Epithelial cell of esophagus (primary cell): ENCODE measurements around the gene TMPRSS9.

ENCODE experiments used
- DNase-seq: peaks from one replicate; pipeline ENCODE4 v3.0.0; 2010; ENCODE audit warnings: low read depth
- H3K4me3 ChIP-seq: 2 replicates; pipeline ENCODE4 v1.5.1; 2011; ENCODE audit warnings: mild to moderate bottlenecking, low read length, control low read depth
- TF ChIP-seq, protein P1 (sequence below): IDR thresholded peaks from 2 replicates; pipeline ENCODE4 v1.5.1; 2011; ENCODE audit warnings: low read depth, mild to moderate bottlenecking, low read length, control low read depth, inconsistent platforms; ENCODE audit not compliant: insufficient read depth; ENCODE audit errors: missing control alignments

The TMPRSS9 gene

DNA sequence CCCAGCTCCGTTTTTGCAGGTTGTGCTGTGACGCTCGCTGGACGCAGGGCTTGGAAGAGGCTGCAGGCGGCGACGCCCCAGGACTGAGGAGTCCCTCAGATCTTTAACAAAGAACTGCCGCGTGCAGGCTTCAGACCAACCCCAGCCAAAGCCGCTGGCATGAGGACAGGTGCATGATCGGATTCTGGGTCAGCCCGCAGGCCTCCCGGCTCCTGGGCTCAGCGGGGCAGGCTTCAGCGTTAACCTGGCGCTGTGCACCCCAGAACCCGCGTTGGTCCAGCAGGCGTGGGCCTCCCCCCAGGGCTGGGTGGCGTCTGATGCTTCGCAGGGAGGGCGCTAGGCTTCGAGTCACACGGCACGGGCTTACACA, 68.2 kb downstream of the TMPRSS9 start:
- peak overlapping the region; percentile 81 for H3K4me3 ChIP-seq

DNA sequence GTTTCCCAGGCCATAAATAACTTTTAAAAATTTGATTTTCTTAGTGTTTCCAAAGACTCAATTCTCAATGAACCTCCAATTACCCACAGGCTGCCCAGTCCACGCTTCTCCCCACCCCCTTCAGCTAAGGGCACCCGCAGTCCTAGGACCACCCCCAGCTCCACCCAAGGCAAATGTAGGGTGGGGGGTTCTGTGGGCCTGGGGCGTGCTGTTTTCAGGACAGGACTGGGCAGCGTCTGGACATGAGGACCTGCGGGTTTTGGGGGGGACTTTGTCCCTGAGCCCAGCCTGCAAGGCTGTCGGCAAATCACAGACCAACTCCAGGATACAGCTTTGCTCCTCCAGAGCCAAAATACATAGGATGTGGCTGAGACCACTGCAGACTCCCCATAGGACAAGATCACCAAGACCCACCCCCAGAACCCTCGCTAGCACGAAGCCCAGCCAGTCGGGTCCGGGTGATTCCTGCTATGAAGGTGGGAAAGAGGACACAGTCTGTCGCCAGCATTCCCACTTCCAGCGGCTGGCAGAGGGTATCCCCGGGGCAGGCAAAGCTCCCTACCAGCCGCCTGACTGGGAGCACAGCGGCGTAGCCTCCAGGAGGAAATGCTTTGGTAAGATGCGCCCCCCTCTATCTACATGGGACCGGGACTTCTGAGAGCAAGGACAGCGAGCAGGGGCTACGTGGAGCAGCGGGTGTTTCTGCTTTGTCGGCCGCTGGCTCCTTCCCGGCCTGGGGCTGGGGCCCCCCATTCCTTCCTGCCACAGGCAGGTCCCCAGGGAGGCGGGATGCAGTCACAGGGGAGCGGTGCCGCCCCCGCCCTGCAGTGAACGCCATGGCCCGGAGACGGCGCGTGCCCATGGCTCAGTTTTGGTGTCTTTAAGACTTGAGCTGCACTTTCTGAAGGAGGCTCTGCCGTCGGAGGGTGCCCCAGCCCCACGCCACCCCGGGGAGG, 69.0 kb downstream of the TMPRSS9 start:
- no peak for DNase-seq
- TF ChIP-seq, protein P1, sequence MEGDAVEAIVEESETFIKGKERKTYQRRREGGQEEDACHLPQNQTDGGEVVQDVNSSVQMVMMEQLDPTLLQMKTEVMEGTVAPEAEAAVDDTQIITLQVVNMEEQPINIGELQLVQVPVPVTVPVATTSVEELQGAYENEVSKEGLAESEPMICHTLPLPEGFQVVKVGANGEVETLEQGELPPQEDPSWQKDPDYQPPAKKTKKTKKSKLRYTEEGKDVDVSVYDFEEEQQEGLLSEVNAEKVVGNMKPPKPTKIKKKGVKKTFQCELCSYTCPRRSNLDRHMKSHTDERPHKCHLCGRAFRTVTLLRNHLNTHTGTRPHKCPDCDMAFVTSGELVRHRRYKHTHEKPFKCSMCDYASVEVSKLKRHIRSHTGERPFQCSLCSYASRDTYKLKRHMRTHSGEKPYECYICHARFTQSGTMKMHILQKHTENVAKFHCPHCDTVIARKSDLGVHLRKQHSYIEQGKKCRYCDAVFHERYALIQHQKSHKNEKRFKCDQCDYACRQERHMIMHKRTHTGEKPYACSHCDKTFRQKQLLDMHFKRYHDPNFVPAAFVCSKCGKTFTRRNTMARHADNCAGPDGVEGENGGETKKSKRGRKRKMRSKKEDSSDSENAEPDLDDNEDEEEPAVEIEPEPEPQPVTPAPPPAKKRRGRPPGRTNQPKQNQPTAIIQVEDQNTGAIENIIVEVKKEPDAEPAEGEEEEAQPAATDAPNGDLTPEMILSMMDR: no peak
- no peak overlapping the region for H3K4me3 ChIP-seq

More for the DNA sequence above, 68.2 kb downstream of the TMPRSS9 start:
- TF ChIP-seq, protein P1: no peak
- peak; percentile 34 for DNase-seq

DNA sequence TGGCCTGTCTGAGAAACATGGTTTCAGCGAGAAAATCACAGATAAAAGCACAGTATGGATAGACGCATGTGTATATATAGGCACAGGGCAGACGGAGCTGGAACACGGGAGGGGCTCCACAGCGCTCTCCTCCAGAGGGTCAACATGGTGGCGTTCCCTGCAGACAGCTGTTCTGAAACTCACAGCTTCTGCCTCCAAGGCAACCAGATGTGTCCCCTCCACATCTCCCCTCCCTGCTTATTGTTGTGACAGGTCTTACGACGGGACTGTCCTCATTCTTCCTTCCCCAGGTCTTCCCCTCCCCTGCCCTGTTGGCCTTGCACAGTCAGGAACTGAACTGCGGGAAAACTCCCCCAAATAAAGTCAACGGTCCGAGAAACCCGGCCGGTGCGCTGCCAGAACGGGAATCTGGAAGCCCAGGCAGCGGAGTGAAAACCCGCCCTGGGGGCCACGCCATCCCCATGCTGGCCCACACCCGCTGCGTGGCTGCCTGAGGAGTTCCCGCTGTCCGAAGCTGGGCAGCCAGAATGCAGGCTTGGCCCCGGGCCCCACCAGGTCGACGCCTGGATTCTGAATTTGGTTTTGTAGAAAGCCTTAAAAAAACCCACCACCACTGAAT, 70.0 kb downstream of the TMPRSS9 start:
- no peak overlapping the region for H3K4me3 ChIP-seq
- no peak for DNase-seq
- TF ChIP-seq, protein P1: no peak

DNA sequence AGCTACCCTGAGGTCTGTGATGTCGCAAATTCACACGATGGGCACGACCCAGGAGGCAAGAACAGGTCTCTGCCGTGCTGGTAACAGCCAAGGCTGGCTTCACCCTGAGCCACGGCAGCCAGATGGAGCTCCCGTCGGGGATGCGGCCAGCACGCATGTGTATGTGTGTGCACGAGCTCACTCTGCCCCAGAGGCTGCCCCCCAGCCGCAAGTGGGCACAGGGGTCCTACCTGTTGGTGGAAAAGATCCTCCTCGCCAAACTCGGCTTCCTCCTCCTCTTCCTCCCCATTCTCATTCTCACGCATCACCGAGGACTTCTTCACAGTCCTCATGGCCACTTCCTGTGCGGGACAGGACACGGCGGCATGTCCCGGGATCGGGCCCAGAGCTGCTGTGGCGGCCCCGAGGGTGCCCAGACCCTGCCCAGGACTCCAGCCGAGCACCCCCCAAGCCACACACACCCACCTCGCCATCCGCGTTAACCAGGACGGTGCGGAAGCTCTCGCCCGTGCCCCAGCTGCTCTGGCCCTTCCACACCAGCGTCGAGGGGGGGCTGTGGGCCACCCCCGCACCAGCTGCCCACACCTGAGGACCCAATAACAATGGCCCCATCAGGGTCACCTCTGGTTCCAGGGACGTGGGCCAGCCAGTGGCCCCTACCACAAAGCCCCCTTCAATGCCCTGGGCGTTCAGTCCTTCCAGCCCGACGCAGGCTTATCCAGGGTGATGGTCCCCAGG, 71.4 kb downstream of the TMPRSS9 start:
- TF ChIP-seq, protein P1: no peak
- DNase-seq: no peak
- no peak overlapping the region for H3K4me3 ChIP-seq

DNA sequence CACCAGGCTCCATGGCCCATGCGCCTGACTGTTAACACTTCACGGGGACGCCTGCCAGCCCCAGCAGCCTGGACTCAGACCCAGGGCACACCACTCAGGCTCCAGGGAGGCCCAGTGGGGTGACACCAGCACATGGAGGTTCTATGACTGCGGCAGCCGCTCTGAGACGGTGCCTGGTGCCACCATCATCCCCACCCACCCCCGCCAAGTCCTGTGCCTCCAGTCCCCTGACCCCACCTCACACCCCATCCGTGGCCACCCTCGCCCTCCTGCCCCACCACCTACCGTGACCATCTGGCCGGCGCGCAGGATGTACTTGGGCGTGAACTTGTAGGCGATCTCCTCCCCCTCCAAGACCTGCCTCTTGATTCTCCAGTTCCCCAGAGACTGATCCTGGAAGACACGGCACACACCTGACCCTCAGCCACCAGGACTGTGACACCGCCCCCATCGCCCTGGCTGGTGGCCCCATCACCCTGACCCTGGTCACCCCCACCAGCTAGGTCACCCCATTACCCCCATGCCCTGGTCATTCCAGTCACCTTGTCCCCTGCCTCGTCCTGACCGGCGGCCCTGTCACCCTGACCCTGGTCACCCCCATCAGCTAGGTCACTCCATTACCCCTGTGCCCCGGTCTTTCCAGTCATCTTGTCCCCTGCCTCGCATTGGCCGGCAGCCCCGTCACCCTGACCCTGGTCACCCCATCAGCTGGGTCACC, 72.2 kb downstream of the TMPRSS9 start:
- TF ChIP-seq, protein P1: no peak
- DNase-seq: no peak
- no peak overlapping the region for H3K4me3 ChIP-seq

DNA sequence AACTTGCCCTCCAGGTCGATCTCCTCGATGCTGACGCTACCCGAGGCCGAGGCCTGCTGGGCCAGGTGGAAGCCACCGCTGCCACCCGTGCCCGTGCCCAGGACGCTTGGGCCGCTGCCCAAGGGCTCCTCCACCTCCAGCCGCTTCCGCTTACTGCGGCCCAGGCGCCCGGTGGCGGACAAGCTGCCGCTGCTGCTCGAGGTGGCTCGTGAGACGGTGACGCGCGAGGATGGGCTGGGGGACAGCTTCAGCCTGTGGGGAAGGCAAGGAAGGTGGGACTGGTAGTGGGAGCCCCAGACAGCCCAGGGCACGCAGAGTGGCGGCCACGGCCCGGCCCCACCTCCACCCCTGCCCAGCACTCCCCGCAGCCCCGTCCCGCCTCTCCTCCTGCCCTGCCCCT, 73.8 kb downstream of the TMPRSS9 start:
- TF ChIP-seq, protein P1: no peak
- no peak for DNase-seq
- H3K4me3 ChIP-seq: no peak overlapping the region
